VCaP (cell line): ENCODE results near the gene ZNHIT1.

Experiments used
- H3K27ac ChIP-seq: fragments of 450-650 bp; 2 replicates; pipeline ENCODE4 v1.5.1; 2017
- CTCF ChIP-seq: fragments of 450-650 bp; conservative IDR thresholded peaks from 2 replicates; pipeline ENCODE4 v1.5.1; 2017; ENCODE audit warnings: mild to moderate bottlenecking, moderate library complexity

The ZNHIT1 gene

GRCh38 chr7:101236292-101236835 lies 18.4 kb downstream of the ZNHIT1 start:
- no peak overlapping the region for H3K27ac ChIP-seq

GRCh38 chr7:101237206-101238067 lies 19.5 kb downstream of the ZNHIT1 start, which contains the start of gene CLDN15:
CLDN15 (minus strand) TSS chr7:101237802; CDS start chr7:101237581, 221 bp downstream.
- no peak for TF ChIP-seq CTCF
- H3K27ac ChIP-seq = no peak within 1 kb of the TSS

More at GRCh38 chr7:101236292-101236835, 18.4 kb downstream of the ZNHIT1 start:
- TF ChIP-seq CTCF = no peak

GRCh38 chr7:101238226-101239182 lies 20.5 kb downstream of the ZNHIT1 start:
- TF ChIP-seq CTCF = no peak

GRCh38 chr7:101239191-101239950 lies 21.4 kb downstream of the ZNHIT1 start:
- H3K27ac ChIP-seq = no peak overlapping the region
- no peak for TF ChIP-seq CTCF

More at GRCh38 chr7:101238226-101239182, 20.5 kb downstream of the ZNHIT1 start:
- H3K27ac ChIP-seq = no peak overlapping the region

- TF ChIP-seq CTCF = no peak
- no peak overlapping the region for H3K27ac ChIP-seq
Observed at GRCh38 chr7:101239951-101240220, 21.9 kb downstream of the ZNHIT1 start.

DNA sequence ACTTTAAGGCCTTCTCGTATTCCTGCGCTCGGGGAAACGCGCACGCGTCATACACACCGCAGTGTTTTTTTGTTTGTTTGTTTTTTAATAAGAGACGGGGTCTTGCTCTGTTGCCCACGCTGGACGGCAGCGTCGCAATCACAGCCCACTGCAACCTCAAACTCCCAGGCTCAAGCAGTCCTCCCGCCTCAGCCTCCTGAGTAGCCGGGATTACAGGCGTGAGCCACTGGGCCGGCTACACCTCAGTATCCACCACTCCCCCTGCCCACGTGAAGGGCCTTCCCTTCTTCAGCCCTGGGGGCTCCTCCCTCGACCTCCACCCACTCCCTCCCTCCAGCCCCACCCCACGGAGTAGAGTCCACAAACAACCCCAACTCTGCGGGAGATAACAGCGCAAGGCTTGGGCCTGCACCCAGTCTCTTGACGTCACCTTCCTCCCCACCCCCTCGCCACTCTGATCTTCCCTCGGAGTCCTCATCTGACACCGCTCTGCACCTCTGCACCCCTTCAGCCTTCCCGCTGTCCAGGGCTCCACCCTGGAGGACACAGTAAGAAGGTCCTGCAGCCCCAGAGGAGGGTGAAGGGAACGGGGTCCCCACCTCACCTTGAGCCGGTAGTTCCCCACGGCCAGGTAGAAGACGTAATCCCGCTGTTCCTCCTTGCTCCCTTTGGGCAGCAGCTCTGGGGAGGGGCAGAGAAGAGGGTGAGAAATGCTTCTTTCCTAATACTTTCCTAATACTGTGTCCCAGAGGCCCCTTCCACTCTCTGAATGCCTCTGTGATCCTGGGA lies 22.5 kb downstream of the ZNHIT1 start:
- no peak for TF ChIP-seq CTCF
- H3K27ac ChIP-seq = no peak overlapping the region
